GM21619 (cell line): ENCODE results near the gene CENPX.

Source experiments
- ATAC-seq: cut with Tn5 transposase; IDR thresholded peaks from one replicate; pipeline ENCODE4 v1.9.1; 2021; ENCODE audit not compliant: unreplicated experiment

CENPX gene

GRCh38 chr17:82023447-82024241 is 966 bp upstream of the CENPX start:
- no peak for ATAC-seq

GRCh38 chr17:82022981-82023446 is 336 bp upstream of the CENPX start, which contains the start of gene LRRC45:
Gene LRRC45 (plus strand): TSS chr17:82023305. CDS start chr17:82023644, 339 bp downstream.
- ATAC-seq, result peak; percentile 82

- ATAC-seq, result no peak
These were observed 773 bp downstream of the CENPX start for GRCh38 chr17:82021900-82022309.

GRCh38 chr17:82021107-82021899 is 1.4 kb downstream of the CENPX start:
- ATAC-seq, result no peak

GRCh38 chr17:82020572-82021106 is 2.0 kb downstream of the CENPX start:
- ATAC-seq, result no peak

- no peak for ATAC-seq
These were observed 2.7 kb downstream of the CENPX start for GRCh38 chr17:82019690-82020571.

- no peak for ATAC-seq
These were observed 3.5 kb downstream of the CENPX start for GRCh38 chr17:82018989-82019689.

- ATAC-seq, result no peak
These were observed 4.3 kb downstream of the CENPX start for GRCh38 chr17:82018152-82018988.

GRCh38 chr17:82017612-82018151 is 5.0 kb downstream of the CENPX start:
- ATAC-seq, result no peak

- ATAC-seq, result no peak
These were observed 5.7 kb downstream of the CENPX start for GRCh38 chr17:82016875-82017459.

GRCh38 chr17:82016061-82016874 is 6.4 kb downstream of the CENPX start:
- no peak for ATAC-seq

GRCh38 chr17:82015311-82015971 is 7.2 kb downstream of the CENPX start:
- ATAC-seq, result no peak

- no peak for ATAC-seq
These were observed 7.7 kb downstream of the CENPX start for GRCh38 chr17:82014971-82015310.

GRCh38 chr17:82014432-82014831 is 8.2 kb downstream of the CENPX start:
- ATAC-seq, result no peak

GRCh38 chr17:82013772-82014321 is 8.8 kb downstream of the CENPX start:
- no peak for ATAC-seq

- no peak for ATAC-seq
These were observed 9.3 kb downstream of the CENPX start for GRCh38 chr17:82013341-82013740.
